Neuronal stem cell (in vitro differentiated cells): Measurements from ENCODE around the gene RND3.

Experiments
- DNase-seq: peaks from one replicate; pipeline ENCODE4 v3.0.0-alpha.2; 2013; ENCODE audit warnings: low spot score
- H2AFZ ChIP-seq: one replicate; pipeline ENCODE4 v1.6.1; 2013; ENCODE audit warnings: mild to moderate bottlenecking, low read length, inconsistent platforms
- H2AK5ac ChIP-seq: 2 replicates; pipeline ENCODE4 v1.6.1; 2013; ENCODE audit warnings: low read depth, mild to moderate bottlenecking, inconsistent platforms, low read length, moderate library complexity, mixed read lengths
- H2BK120ac ChIP-seq: 2 replicates; pipeline ENCODE4 v1.6.1; 2013; ENCODE audit warnings: low read depth, mild to moderate bottlenecking, inconsistent platforms, low read length, moderate library complexity, mixed read lengths
- H2BK12ac ChIP-seq: one replicate; pipeline ENCODE4 v1.6.1; 2013; ENCODE audit warnings: low read length, inconsistent platforms
- H2BK15ac ChIP-seq: 2 replicates; pipeline ENCODE4 v1.6.1; 2013; ENCODE audit warnings: mild to moderate bottlenecking, low read length, inconsistent platforms, mixed read lengths
- H2BK5ac ChIP-seq: one replicate; pipeline ENCODE4 v1.6.1; 2013; ENCODE audit warnings: inconsistent platforms, mild to moderate bottlenecking, low read length, moderate library complexity
- H3K14ac ChIP-seq: one replicate; pipeline ENCODE4 v1.6.1; 2013; ENCODE audit warnings: low read length, inconsistent platforms
- H3K18ac ChIP-seq: 2 replicates; pipeline ENCODE4 v1.6.1; 2013; ENCODE audit warnings: low read length, inconsistent platforms
- H3K23ac ChIP-seq: 2 replicates; pipeline ENCODE4 v1.6.1; 2013; ENCODE audit warnings: low read depth, mild to moderate bottlenecking, mixed read lengths, low read length, inconsistent platforms; ENCODE audit not compliant: poor library complexity
- H3K27ac ChIP-seq: replicated peaks from 3 replicates; pipeline ENCODE4 v1.5.1; 2013; ENCODE audit warnings: low read length, inconsistent platforms
- H3K27me3 ChIP-seq, 3 experiments: 2 replicates each; pipeline ENCODE4 v1.6.1; 2013; ENCODE audit warnings: low read length in 3 of 3, mild to moderate bottlenecking in 2 of 3, inconsistent platforms in 1 of 3, low read depth in 1 of 3, mixed read lengths in 1 of 3, moderate library complexity in 1 of 3; ENCODE audit not compliant: control insufficient read depth in 3 of 3, insufficient read depth in 3 of 3
- H3K36me3 ChIP-seq, 2 donors: replicated peaks in 1 of 2; 2 replicates each; pipeline ENCODE4 v1.6.1; 2013; ENCODE audit warnings: low read length in 2 of 2; ENCODE audit not compliant: control insufficient read depth in 2 of 2, insufficient read depth in 2 of 2
- H3K4ac ChIP-seq: 2 replicates; pipeline ENCODE4 v1.6.1; 2013; ENCODE audit warnings: inconsistent platforms, mild to moderate bottlenecking, low read length, moderate library complexity
- H3K4me1 ChIP-seq, 2 donors: 1 replicate in 1 of 2; 2 replicates in 1 of 2; pipeline ENCODE4 v1.6.1; 2013; ENCODE audit warnings: low read length in 2 of 2, low read depth in 1 of 2; ENCODE audit not compliant: control insufficient read depth in 2 of 2, insufficient read depth in 1 of 2
- H3K4me2 ChIP-seq: one replicate; pipeline ENCODE4 v1.6.1; 2013; ENCODE audit warnings: mild to moderate bottlenecking, low read length, inconsistent platforms; ENCODE audit not compliant: insufficient read depth, poor library complexity, severe bottlenecking
- H3K4me3 ChIP-seq, 2 donors: 2 replicates each; pipeline ENCODE4 v1.5.1; 2013; ENCODE audit warnings: low read length in 2 of 2, mild to moderate bottlenecking in 2 of 2, inconsistent platforms in 1 of 2, moderate library complexity in 1 of 2
- H3K79me1 ChIP-seq: one replicate; pipeline ENCODE4 v1.6.1; 2013; ENCODE audit warnings: low read depth, mild to moderate bottlenecking, inconsistent platforms, low read length, moderate library complexity
- H3K9ac ChIP-seq: one replicate; pipeline ENCODE4 v1.6.1; 2013; ENCODE audit warnings: mild to moderate bottlenecking, low read depth, low read length, inconsistent platforms; ENCODE audit not compliant: poor library complexity
- H3K9me3 ChIP-seq, 2 donors: replicated peaks in 1 of 2; 2 replicates each; pipeline versions ENCODE3 to v1.6.1; 2013; ENCODE audit warnings: low read length in 2 of 2, mild to moderate bottlenecking in 2 of 2, inconsistent platforms in 1 of 2, low read depth in 1 of 2, mixed read lengths in 1 of 2, moderate library complexity in 1 of 2; ENCODE audit not compliant: control insufficient read depth in 2 of 2, insufficient read depth in 1 of 2
- H4K8ac ChIP-seq: one replicate; pipeline ENCODE4 v1.6.1; 2013; ENCODE audit warnings: low read depth, mild to moderate bottlenecking, inconsistent platforms, low read length, moderate library complexity
- H4K91ac ChIP-seq: one replicate; pipeline ENCODE4 v1.6.1; 2013; ENCODE audit warnings: low read length, low read depth, mild to moderate bottlenecking, inconsistent platforms; ENCODE audit not compliant: poor library complexity
- WGBS, 2 donors: extraction: QIAGEN DNeasy Blood & Tissue Kit; methylation state at CpG; one replicate each; pipeline ENCODE4 v1.1.7; 2013; ENCODE audit warnings: missing lambda C conversion rate in 2 of 2, mixed read lengths in 1 of 2; ENCODE audit not compliant: insufficient read length in 2 of 2, insufficient replicate concordance in 1 of 2; ENCODE audit errors: extremely low coverage in 2 of 2; 5-methylcytosine and 5-hydroxymethylcytosine counted together

Gene RND3

DNA sequence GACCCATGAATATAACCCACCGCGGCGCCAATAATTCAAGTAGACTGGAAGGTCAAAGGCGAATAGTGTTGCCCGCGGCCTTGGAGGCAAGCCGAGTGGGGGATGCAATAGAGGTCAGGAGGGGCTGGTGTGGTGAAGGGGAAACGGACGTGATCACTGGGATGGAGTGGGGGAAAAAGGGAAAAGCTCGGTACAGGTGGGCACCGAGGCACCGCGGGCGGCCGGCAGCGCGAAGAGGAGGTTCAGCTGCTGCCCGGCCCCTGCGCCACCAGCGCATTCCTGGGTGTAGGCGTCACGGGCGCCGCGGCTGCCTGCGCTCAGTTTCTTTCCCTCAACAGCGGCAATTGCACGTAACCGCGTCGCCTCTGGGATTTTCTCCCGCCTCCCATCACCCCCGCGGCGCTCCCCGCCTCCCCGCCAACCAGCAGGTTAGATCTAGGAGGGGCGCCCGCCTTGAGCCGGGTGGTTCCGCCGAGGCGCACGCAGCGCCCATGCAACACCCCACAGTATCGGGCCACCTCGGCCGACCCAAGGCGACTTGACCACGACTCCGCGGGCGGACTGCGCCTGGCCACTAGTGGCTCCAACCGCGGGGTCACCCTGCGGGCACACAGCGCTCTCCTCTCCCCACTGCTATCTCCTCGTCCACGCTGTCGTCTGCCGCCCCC, 1.5 kb downstream of the RND3 start:
- peak overlapping the region; percentile 65 for H3K14ac ChIP-seq
- no peak overlapping the region for H2BK15ac ChIP-seq
- no peak overlapping the region for H2BK12ac ChIP-seq
- no peaks in the 10 kb centered on the region for H3K27me3 ChIP-seq
- H3K27ac ChIP-seq = no peak overlapping the region
- no peak overlapping the region for H3K23ac ChIP-seq
- no peak overlapping the region for H4K91ac ChIP-seq
- H2BK120ac ChIP-seq = peak overlapping the region; percentile 40
- H3K4ac ChIP-seq = peak overlapping the region; percentile 56
- H3K4me2 ChIP-seq = peak overlapping the region; percentile 99
- peaks cover 10 to 12% of the 10 kb centered on the region in 2 donors for H3K4me1 ChIP-seq
- no CpG with 5 or more reads among the region's 62 CpGs for WGBS, 2 donors
- H3K9me3 ChIP-seq = peaks cover 0 to 5% of the 10 kb centered on the region in 2 donors
- peak overlapping the region; percentile 97 for H3K18ac ChIP-seq
- peak overlapping the region; percentile 95 for H3K9ac ChIP-seq
- H3K79me1 ChIP-seq = peaks cover 3% of the 10 kb centered on the region
- peak overlapping the region; percentile 76 to 97 for H3K4me3 ChIP-seq
- peak overlapping the region; percentile 96 for H2AFZ ChIP-seq
- peak overlapping the region; percentile 40 for H2AK5ac ChIP-seq
- no peak overlapping the region for H4K8ac ChIP-seq
- no peak overlapping the region for H2BK5ac ChIP-seq
- DNase-seq = peak; percentile 48
- H3K36me3 ChIP-seq = peaks cover 0 to 36% of the 10 kb centered on the region in 2 donors

GRCh38 chr2:150485114-150485870, 2.2 kb downstream of the RND3 start:
- no peak overlapping the region for H3K27ac ChIP-seq

GRCh38 chr2:150484461-150485021, 2.9 kb downstream of the RND3 start:
- no CpG with 5 or more reads among the region's 7 CpGs for WGBS, 2 donors
- Histone ChIP-seq H4K8ac (no peak overlapping the region), H3K4me1 (peaks cover 10 to 12% of the 10 kb centered on the region in 2 donors), H3K4ac (no peak overlapping the region), H3K4me3 (peak overlapping the region in 1 of 2 donors; percentile 76), H2AK5ac (no peak overlapping the region), H3K23ac (no peak overlapping the region), H3K14ac (no peak overlapping the region), H3K27me3 (no peaks in the 10 kb centered on the region), H3K9ac (no peak overlapping the region), H2BK15ac (no peak overlapping the region), H4K91ac (no peak overlapping the region), H2BK12ac (no peak overlapping the region), H3K4me2 (peak overlapping the region; percentile 99), H2BK5ac (no peak overlapping the region), H3K36me3 (peaks cover 0 to 51% of the 10 kb centered on the region in 2 donors), H3K18ac (no peak overlapping the region), H2BK120ac (no peak overlapping the region), H2AFZ (peak overlapping the region; percentile 96), H3K9me3 (peaks cover 0 to 5% of the 10 kb centered on the region in 2 donors), H3K27ac (no peak overlapping the region), H3K79me1 (peaks cover 3% of the 10 kb centered on the region)
- DNase-seq = no peak

More at GRCh38 chr2:150485114-150485870, 2.2 kb downstream of the RND3 start:
- Histone ChIP-seq H3K9ac (peak overlapping the region; percentile 83), H3K4me1 (peaks cover 10 to 12% of the 10 kb centered on the region in 2 donors), H3K4me3 (peak overlapping the region; percentile 76 to 97), H2BK5ac (no peak overlapping the region), H2BK12ac (no peak overlapping the region), H3K18ac (peak overlapping the region; percentile 97), H3K36me3 (peaks cover 0 to 43% of the 10 kb centered on the region in 2 donors), H3K4ac (peak overlapping the region; percentile 56), H3K23ac (no peak overlapping the region), H2BK15ac (no peak overlapping the region), H3K27me3 (no peaks in the 10 kb centered on the region), H3K79me1 (peaks cover 3% of the 10 kb centered on the region), H3K4me2 (peak overlapping the region; percentile 99), H3K14ac (peak overlapping the region; percentile 22), H4K8ac (no peak overlapping the region), H4K91ac (no peak overlapping the region), H2AFZ (peak overlapping the region; percentile 96), H2BK120ac (peak overlapping the region; percentile 20), H3K9me3 (peaks cover 0 to 5% of the 10 kb centered on the region in 2 donors), H2AK5ac (peak overlapping the region; percentile 40)
- DNase-seq = peak; percentile 62
- WGBS, 2 donors = no CpG with 5 or more reads among the region's 43 CpGs

GRCh38 chr2:150484006-150484405, 3.5 kb downstream of the RND3 start:
- H3K27ac ChIP-seq = no peak overlapping the region
- no peaks in the 10 kb centered on the region for H3K27me3 ChIP-seq
- H2BK5ac ChIP-seq = no peak overlapping the region
- no peak overlapping the region for H2BK120ac ChIP-seq
- H3K18ac ChIP-seq = no peak overlapping the region
- DNase-seq = no peak
- H3K79me1 ChIP-seq = peaks cover 3% of the 10 kb centered on the region
- H2AK5ac ChIP-seq = no peak overlapping the region
- no peak overlapping the region for H2BK15ac ChIP-seq
- H4K8ac ChIP-seq = no peak overlapping the region
- H3K36me3 ChIP-seq = peaks cover 0 to 53% of the 10 kb centered on the region in 2 donors
- no peak overlapping the region for H3K23ac ChIP-seq
- H2BK12ac ChIP-seq = no peak overlapping the region
- H3K4me1 ChIP-seq = peaks cover 10 to 14% of the 10 kb centered on the region in 2 donors
- no peak overlapping the region for H2AFZ ChIP-seq
- peaks cover 0 to 5% of the 10 kb centered on the region in 2 donors for H3K9me3 ChIP-seq
- H3K4ac ChIP-seq = no peak overlapping the region
- no peak overlapping the region for H4K91ac ChIP-seq
- no CpG with 5 or more reads among the region's 3 CpGs for WGBS, 2 donors
- H3K4me3 ChIP-seq = peak overlapping the region in 1 of 2 donors; percentile 76
- H3K4me2 ChIP-seq = no peak overlapping the region
- H3K14ac ChIP-seq = no peak overlapping the region
- no peak overlapping the region for H3K9ac ChIP-seq
